CD4-positive, alpha-beta T cell treated with Interferon alpha-2 for 1 hour (primary cell): ENCODE measurements around the gene ARHGEF40.

Experiments used
- DNase-seq, 2 donors: peaks; one replicate each; pipeline ENCODE4 v3.0.0-alpha.2; 2020 to 2022

ARHGEF40 gene

DNA sequence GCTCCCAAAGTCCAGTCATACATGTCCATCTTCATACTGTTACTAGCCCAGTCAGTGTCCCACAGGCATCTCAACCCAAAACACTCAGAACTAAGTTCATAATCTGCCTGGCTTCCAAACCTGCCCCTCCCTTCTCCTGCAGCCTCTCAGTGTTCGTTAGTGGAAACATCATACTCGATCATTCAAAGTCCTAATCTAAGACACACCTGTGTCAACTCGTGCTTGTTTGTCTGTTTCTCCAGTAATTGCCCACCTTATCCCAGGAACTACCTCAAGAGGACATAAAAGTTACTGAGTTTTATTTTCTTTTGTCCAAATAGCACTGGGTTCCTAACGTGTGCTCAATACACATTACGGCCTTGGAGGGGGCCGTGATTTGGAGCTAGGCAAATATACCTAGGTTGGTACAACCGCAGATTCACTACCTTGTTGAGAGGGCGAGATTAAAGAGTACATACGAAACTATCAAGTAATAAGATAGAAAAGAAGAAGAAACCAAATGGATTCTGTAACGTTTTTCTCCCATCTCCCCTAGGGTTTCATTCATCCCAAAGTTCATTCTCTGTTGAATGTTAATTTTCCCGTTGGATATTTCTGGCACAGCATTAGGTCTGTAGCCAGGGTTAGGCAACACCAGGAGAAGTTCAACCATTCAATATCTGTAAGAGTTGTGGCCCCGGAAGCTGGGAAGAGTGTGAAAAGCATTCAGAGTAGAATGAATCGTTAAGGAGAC lies 9.3 kb upstream of the ARHGEF40 start:
- no peak for DNase-seq

DNA sequence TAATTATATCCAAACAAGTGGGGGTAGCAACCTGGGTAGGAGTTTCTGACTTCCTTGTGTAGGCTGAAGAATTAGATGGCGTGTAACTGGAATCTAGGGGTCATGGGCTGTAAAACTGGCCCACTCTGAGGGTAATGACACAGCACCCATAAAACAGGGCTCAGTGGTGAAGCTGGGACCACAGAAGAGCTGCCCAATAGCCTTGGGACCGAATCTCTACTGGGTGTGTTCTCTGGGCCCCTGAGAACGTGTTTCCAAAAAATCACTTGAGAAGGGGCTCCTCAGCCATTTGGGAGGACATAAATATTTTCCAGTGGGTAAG lies 8.8 kb upstream of the ARHGEF40 start:
- DNase-seq, result no peak

DNA sequence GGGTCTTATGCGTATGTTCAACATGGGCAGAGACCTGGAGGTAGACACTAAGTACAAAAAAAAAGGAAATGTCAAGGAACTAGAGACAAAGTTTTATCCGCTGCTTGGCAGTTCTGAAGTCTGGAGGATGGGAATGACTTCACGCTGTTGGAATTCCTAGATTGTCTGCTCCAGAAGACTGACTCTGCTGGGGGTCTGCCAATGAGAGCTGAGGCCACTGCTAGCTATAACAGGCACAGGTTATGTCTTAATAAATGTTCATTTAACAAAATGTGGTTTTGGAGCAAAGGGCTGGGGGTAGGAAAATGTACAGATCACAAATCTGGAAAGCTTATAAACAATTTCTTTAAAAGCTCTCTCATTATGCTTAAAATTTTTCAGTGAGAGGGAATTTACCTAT lies 6.6 kb upstream of the ARHGEF40 start:
- DNase-seq, result no peak

DNA sequence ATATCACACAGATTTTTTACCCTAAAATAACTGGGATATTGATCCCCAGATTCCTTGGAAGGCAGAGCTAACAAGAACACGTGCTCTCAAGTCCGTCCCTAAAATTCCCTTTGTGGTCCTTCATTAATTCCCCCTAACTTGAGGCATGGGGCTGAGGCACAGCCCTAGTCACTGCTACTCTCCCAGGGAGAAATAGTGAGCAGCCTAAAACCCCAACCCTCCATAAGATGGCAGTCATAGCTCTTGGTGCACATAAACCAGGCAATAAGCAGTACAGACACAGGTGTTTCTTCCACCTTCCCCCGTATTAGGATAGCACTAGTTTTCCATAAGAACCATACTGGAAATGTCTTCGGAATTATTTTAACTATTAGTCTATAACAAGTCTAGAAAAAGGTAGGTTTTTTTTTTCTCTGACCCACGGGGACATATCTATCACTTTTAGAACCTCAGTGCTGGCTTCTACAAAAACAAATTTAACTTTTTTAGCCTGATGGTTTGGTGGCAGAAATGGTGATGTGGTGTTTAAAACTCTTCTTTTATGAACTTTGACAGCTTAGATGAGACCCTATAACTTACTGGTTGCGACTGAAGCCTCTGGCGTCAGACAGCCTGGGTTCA lies 3.1 kb upstream of the ARHGEF40 start:
- peak in 1 of 2 donors; percentile 26 for DNase-seq

DNA sequence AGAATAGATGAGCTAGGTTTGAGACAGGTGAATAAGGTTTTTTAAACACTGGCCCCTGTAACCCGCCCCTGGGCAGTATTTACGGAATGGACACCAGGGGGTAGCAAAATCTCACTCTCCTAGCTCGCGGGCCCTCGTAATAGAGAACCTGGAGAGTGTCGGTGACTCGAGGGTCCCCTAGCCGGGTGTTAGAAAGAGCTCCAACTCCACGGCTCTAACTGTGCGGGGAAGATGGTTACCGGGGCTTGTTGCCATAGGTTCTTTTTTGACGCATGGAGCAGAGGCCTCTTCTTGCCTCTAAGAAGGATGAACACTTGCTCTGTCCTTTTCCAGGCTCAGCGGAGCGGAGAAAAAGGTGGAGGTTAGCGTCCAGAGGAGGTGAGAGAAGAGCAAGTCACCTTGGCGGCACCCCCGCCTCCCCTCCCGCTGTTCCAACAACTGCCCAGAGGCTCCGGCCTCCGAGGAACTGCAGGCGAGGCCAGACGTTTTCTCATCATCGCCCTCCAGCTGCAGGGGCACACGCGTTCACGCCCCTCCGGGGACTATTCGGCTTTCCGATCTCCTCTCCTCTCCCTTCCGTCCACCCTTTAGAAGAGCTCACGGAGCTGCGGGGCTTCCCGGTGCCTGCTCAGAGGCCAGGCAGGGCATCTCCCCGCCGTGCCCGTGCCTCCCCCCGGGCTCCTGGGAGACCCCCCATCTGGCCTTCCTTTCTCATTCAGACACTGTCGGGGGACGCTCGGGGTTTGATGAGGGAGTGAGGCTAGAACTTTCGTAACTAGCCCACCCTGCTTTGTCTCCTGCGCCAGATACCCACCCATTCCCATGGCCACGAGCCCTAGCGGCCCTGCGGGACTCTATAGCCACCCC lies 1.4 kb upstream of the ARHGEF40 start:
- DNase-seq, result peak; percentile 67 to 78

DNA sequence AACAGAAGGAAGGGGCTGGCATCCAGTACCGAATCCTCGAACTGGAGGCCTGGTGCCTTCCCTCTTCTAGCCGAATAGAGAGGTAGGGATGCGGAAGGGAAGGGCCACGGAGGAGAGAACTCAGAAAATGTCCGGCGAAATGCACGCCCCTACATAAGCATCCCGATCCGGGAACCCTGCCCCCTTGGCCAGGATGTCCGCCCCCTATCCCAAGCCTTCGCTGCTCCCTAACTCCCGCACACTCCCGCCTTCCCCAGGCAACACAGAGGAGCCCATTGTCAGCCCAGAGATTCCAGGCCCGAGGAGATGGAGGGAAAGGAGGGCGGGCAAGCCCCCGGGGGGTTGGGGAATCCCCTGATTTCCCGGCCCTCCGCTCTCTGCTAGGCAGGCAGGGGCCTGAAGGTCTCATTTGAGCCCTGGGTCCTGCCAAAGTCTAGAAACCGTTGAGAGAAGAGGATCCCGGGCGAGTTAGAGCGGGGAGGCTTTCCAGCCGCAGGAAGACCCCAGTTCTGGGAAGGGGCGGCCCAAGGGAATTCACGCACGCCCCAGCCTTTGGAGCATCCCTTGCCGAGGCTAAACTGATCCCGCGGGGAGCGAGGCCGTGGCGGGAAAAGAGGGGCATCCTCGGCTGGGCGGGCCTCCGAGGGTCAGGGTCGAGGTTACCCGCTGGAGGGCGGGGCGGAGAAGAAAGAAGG lies 569 bp upstream of the ARHGEF40 start:
- DNase-seq, result peak in 1 of 2 donors; percentile 34

DNA sequence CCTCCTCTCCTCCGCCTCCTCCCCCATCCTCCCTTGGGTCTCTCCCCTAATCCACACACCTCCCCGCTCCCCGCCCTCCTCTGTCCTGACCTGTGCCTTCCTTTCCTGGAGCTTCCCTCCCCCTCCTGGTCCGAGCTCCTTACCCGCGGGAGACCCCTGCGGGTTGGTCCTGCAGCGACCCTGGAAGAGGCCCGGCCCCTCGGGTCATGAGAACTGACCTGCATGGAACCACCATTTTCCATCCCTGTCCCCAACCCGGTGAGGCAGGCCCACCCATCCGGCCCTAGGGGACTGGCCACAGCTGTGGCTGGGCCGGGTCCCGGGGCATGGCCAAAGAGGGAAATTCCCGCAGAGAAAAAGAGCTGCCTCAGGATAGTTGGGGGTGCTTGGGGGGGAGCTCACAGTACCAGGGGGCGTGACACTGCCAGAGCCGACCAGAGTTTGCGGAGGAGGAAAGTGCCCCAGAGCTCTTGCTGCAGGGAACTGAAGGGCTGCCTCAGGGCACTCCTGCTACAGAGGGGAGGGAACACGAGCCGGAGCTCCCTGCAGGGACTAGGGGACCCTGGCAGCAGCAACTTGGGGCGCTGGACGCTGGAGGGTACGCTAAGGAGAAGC lies 613 bp downstream of the ARHGEF40 start:
- DNase-seq, result peak in 1 of 2 donors; percentile 32

DNA sequence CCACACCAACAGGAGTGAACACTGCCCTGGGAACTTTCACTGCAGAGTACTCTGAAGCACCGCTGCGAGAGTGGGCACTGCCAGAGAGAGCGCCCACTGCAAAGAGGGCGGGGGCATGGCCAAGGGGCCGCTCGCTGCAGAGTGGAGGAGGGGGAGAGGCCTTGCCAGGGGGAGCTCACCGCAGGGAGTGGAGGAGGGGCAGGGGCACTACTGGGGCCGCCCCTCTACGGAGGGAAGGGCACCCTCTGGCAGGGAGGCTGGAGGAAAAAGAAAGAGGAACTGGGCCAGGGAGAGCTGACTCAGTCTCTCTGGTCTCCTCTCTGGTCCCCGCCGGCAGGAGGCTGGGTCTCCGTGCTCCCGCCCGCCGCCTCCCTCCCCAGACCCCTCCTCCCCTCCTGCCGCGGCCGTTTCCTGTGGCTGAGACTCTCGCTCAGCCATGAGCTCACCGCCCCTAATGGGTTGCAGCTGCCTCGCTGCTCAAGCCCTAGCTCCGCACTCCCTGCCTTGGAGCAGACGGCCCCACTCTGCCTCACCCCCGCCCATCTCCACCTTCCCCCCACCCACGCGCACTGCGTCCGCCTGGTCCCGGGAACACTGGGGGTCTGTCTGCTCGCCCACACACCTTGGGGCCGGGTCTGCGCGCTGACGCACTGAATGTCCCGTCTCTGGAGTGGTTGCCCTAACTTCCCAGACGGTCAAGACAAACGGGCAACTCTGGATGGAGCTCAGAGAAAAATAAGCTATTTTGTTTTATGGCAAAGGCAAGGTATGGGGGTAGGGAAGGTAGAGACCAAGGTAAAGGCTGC lies 1.3 kb downstream of the ARHGEF40 start:
- peak; percentile 58 to 65 for DNase-seq

DNA sequence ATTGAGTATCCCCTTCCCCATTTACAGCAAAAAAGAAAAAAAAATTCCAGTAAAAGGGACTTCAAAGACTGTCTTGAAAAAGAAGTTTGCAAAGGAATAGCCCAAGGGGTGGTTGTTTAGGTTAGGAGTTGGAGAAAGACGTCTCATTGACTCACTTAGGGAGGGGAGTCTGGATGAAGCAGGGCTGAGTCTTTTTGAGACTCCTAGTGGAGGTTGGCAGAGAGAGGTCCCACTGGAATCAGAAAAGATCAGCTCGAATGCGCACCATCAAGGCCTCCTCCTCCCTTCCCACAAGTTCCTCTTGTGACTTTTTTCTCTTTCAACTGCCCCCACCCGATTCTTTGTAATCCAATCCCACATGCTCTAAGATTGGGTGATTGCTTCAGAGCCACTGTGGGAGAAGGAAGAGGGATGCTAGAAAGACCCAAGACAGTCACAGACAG lies 1.9 kb downstream of the ARHGEF40 start:
- DNase-seq, result no peak

DNA sequence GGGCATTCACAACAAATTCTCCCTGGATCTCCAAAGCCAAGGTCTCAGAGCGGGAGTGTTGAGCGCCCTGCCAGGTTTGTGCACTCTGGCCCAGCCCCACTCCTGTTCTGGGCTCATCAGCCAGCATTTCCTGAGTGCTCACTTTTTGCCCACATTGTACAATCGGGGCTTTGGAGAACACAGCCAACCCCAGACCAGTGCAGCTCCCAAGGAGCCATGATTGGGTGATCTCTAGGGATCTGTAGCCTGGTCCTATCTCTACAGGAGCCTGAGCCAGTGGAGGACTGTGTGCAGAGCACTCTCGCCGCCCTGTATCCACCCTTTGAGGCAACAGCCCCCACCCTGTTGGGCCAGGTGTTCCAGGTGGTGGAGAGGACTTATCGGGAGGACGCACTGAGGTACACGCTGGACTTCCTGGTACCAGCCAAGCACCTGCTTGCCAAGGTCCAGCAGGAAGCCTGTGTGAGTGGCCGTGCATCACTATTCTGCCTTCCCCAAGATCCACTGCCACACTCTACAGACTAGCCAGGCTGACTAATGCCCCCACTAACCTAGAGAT lies 2.8 kb downstream of the ARHGEF40 start:
- no peak for DNase-seq

DNA sequence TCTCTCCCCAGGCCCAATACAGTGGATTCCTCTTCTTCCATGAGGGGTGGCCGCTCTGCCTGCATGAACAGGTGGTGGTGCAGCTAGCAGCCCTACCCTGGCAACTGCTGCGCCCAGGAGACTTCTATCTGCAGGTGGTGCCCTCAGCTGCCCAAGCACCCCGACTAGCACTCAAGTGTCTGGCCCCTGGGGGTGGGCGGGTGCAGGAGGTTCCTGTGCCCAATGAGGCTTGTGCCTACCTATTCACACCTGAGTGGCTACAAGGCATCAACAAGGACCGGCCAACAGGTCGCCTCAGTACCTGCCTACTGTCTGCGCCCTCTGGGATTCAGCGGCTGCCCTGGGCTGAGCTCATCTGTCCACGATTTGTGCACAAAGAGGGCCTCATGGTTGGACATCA lies 3.8 kb downstream of the ARHGEF40 start:
- no peak for DNase-seq

DNA sequence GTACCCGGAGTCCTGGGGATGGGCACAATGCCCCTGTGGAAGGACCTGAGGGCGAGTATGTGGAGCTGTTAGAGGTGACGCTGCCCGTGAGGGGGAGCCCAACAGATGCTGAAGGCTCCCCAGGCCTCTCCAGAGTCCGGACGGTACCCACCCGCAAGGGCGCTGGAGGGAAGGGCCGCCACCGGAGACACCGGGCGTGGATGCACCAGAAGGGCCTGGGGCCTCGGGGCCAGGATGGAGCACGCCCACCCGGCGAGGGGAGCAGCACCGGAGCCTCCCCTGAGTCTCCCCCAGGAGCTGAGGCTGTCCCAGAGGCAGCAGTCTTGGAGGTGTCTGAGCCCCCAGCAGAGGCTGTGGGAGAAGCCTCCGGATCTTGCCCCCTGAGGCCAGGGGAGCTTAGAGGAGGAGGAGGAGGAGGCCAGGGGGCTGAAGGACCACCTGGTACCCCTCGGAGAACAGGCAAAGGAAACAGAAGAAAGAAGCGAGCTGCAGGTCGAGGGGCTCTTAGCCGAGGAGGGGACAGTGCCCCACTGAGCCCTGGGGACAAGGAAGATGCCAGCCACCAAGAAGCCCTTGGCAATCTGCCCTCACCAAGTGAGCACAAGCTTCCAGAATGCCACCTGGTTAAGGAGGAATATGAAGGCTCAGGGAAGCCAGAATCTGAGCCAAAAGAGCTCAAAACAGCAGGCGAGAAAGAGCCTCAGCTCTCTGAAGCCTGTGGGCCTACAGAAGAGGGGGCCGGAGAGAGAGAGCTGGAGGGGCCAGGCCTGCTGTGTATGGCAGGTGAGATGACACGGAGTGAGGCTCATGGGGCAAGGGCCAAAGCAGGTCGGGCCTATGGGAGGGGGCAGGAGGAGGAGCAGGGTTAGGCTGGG lies 4.5 kb downstream of the ARHGEF40 start:
- DNase-seq, result no peak

DNA sequence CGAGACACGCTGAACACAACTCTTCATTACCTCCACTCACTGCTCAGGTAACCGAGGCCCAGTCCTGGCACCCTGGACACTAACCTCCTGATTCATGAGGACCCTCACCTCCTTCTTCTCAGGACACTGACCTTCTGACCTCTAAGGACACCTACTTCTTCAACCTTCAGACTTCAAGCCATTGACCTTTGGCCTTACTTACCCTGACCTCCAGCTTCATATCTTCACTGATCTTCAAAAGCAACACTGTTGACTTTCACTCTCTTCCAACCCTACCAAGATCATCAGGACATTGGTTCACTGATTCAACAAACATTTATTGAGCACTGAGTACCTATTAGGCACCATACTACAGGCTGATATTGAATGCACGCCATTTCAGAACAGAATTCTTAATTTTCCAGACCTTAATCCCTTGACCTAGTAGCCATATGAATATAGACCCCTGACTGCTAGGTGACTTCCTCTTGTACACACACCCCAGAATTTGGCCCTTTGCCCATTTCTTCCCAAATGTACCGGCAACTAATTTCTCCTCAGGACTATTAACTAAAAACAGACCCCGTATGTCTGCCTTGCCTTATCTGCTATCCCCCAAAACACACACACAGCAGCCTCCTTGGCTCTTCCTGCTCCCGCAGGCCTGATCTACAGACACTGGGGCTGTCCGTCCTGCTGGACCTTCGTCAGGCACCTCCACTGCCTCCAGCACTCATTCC lies 5.8 kb downstream of the ARHGEF40 start:
- no peak for DNase-seq

DNA sequence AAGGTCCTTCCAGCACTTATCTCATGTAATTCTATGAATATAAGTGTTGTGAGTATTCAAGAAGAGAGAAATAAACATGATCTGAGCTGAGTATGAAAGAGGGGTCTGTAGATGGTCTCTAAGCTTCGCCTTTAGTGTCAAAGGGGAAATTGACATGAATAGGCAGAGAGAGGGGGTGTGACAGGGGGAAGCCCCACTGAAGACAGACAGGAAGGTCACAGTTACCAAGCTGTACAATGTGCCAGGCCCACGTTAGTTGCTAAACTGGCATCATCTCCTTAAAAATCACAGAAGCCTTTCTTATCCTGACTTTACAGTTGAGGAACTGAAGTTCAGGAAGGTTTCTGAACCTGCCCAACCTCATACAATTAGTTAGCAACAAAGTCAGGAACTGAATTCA lies 7.6 kb downstream of the ARHGEF40 start:
- DNase-seq, result no peak

DNA sequence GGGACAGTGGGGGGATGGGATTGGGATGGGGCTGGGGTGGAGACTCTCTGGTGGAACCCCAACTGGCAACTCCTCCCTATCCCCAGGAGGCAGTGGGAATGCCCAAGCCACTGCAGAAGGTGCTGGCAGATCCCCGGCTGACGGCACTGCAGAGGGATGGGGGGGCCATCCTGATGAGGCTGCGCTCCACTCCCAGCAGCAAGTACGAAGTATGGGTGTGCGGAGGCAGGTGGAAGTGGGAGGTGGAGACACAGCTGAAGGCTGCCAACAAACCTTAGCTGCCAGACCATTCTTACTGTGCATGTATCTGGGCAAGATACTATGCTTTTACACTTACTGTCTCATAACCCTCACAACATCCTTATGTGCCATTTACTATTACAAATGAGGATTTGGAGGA lies 8.2 kb downstream of the ARHGEF40 start:
- no peak for DNase-seq

DNA sequence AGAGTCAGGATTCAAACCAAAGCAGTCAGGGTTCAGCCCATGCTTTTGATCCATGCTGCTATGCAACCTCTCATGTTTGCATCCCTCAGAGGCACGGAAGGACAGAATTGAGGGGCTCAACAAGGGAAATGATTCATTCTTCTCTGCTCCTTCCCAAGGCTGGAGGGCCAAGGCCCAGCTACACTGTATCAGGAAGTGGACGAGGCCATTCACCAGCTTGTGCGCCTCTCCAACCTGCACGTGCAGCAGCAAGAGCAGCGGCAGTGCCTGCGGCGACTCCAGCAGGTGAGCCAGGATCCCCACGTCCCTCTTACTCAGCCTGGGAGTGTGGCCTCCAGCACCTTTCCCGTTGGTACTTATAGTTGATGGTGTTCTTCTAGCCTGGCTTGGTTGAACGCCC lies 8.6 kb downstream of the ARHGEF40 start:
- DNase-seq, result no peak

DNA sequence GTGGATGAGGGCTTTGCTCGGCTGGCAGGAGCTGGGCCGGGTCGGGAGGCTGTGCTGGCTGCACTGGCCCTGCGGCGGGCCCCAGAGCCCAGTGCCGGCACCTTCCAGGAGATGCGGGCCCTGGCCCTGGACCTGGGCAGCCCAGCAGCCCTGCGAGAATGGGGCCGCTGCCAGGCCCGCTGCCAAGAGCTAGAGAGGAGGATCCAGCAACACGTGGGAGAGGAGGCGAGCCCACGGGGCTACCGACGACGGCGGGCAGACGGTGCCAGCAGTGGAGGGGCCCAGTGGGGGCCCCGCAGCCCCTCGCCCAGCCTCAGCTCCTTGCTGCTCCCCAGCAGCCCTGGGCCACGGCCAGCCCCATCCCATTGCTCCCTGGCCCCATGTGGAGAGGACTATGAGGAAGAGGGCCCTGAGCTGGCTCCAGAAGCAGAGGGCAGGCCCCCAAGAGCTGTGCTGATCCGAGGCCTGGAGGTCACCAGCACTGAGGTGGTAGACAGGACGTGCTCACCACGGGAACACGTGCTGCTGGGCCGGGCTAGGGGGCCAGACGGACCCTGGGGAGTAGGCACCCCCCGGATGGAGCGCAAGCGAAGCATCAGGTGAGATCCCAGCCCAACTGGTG lies 11.5 kb downstream of the ARHGEF40 start:
- DNase-seq, result no peak

DNA sequence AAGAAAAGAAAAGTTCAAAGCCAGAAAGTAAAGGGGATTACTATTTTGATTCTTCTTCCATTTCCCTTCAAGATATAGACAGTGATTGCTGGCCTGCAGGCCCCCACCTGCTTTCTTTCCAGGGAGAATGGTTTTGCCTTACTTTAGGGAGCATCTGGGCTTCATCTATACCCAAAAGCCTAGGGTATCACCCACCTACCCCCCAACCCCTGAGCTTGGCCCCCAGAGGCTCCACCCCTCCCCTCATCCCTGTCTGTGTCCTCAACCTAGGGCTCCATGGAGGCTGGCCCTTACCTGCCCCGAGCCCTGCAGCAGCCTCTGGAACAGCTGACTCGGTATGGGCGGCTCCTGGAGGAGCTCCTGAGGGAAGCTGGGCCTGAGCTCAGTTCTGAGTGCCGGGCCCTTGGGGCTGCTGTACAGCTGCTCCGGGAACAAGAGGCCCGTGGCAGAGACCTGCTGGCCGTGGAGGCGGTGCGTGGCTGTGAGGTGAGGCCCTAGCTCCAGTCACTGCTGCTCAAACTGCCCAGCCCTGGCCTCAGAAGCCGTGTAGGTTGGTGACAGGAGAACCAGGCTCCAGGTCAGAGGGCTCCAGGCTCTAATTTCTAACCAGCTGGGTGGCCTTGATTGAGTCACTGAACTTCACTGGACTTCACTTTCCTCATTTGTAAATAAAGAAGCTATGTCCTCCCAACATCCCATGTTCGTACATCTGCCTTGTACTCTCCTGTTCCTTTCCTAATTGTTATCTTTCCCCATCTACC lies 13.6 kb downstream of the ARHGEF40 start:
- DNase-seq, result no peak

DNA sequence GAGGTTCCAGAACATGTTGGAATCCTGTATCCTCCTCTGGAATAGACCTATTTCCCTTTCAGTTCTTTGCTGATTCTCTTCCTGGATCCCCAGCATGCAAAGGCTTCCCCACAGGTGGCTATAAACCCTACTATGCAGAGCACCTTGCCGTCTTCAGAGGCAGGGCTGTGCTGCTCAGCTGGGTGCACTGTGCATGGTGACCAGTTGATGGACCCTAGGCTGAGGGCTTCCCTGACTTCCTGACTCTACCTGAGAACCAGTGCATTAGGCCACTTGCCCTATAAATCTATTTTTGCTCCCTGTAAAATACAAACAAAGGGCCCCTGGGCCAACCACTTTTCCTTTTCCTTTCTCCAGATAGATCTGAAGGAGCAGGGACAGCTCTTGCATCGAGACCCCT lies 14.3 kb downstream of the ARHGEF40 start:
- no peak for DNase-seq
